ENCODE data around the gene M6PR. TPM values are rescaled to one million over a fixed set of nuclear protein-coding genes. Genes with fewer than 3 reads are reported as not detected.
A peak's percentile ranks its signal among the peaks of the same experiment; 100 is the strongest.

M6PR gene
- 100 to 1,000 TPM; 138 to 160 (median 151) TPM for total RNA-seq (2021; fragmentation: NEBNext Ultra II Directional; extraction: Animal tissue kit (Norgen Biotek cat#: 25700))
- long read RNA-seq, transcript M6PR-201 (7 exons, 2,756 nt) = major isoform, 191 of 216 reads
- long read RNA-seq, partial matches to known transcripts = 18 of 216 reads
- long read RNA-seq, other reads (novel, unspliced or antisense) = 7 of 216 reads

GRCh38 chr12:8949342-8950220 lies at the start of gene M6PR:
M6PR (minus strand) TSS chr12:8949645; CDS start chr12:8946404, 3,241 bp downstream.
- Mint-ChIP-seq H3K27me3 (ENCODE audit: insufficient read depth) (peaks cover 2% of the 10 kb centered on the region; the same call in 1 of the 2 replicates), H3K4me1 (ENCODE audit: low read depth) (peaks cover 30% of the 10 kb centered on the region), H3K4me3 (peak within 1 kb of the TSS; percentile 95), H3K9me3 (no peaks in the 10 kb centered on the region), H3K27ac (peak within 1 kb of the TSS; percentile 93), H3K36me3 (ENCODE audit: low read depth) (peaks cover 15% of the 10 kb centered on the region)
- peak; percentile 95 for DNase-seq
- TF ChIP-seq CTCF (IDR thresholded peaks at IDR 0.05) = peak; percentile 64

- Mint-ChIP-seq H3K9me3 (no peaks in the 10 kb centered on the region), H3K27me3 (ENCODE audit: insufficient read depth) (peaks cover 3% of the 10 kb centered on the region; the same call in 1 of the 2 replicates), H3K4me1 (ENCODE audit: low read depth) (0 out of 2 replicates have a peak, but pooled peaks cover 5% of the 10 kb centered on the region), H3K27ac (no peak overlapping the region), H3K4me3 (no peak overlapping the region), H3K36me3 (ENCODE audit: low read depth) (no peaks in the 10 kb centered on the region)
- TF ChIP-seq CTCF (IDR thresholded peaks at IDR 0.05) = no peak
- peak; percentile 4 for DNase-seq
Measured at GRCh38 chr12:8996682-8997405, 47.4 kb upstream of the M6PR start.

- no peak for TF ChIP-seq CTCF (IDR thresholded peaks at IDR 0.05)
- no peaks in the 10 kb centered on the region for H3K9me3 Mint-ChIP-seq
- no peaks in the 10 kb centered on the region for H3K36me3 Mint-ChIP-seq (ENCODE audit: low read depth)
- H3K4me1 Mint-ChIP-seq (ENCODE audit: low read depth) = 0 out of 2 replicates have a peak, but pooled peaks cover 5% of the 10 kb centered on the region
- no peak for DNase-seq
- H3K27ac Mint-ChIP-seq = no peak overlapping the region
- no peak overlapping the region for H3K4me3 Mint-ChIP-seq
- H3K27me3 Mint-ChIP-seq (ENCODE audit: insufficient read depth) = peaks cover 3% of the 10 kb centered on the region; the same call in 1 of the 2 replicates
Measured at GRCh38 chr12:8995021-8995775, 45.8 kb upstream of the M6PR start.

GRCh38 chr12:8993827-8994226 lies 44.4 kb upstream of the M6PR start:
- no peaks in the 10 kb centered on the region for H3K36me3 Mint-ChIP-seq (ENCODE audit: low read depth)
- H3K9me3 Mint-ChIP-seq = no peaks in the 10 kb centered on the region
- no peak for DNase-seq
- no peak for TF ChIP-seq CTCF (IDR thresholded peaks at IDR 0.05)
- H3K4me3 Mint-ChIP-seq = no peak overlapping the region
- no peak overlapping the region for H3K27ac Mint-ChIP-seq
- H3K4me1 Mint-ChIP-seq (ENCODE audit: low read depth) = 0 out of 2 replicates have a peak, but pooled peaks cover 5% of the 10 kb centered on the region
- H3K27me3 Mint-ChIP-seq (ENCODE audit: insufficient read depth) = peaks cover 5% of the 10 kb centered on the region

Measured in HFFc6 (cell line).